ENCODE measurements around the gene TOE1.
A peak's percentile ranks its signal among the peaks of the same experiment; 100 is the strongest.
"Not testable (repeated sequence)": the region's sequence is repeated elsewhere in the genome, so short reads cannot be mapped to it uniquely, and the experiment has no call there.

Gene TOE1

GRCh38 chr1:45339789-45340558 lies at the start of gene TOE1, which contains the start of gene MUTYH:
Gene TOE1, plus strand, starts transcription at chr1:45340170. Its CDS starts 83 bp downstream, at chr1:45340253.
Gene MUTYH, minus strand, starts transcription at chr1:45340440. Its CDS starts 5,935 bp downstream, at chr1:45334505.
- DNase-seq (ENCODE audit: low read depth), result peak; percentile 79

DNA sequence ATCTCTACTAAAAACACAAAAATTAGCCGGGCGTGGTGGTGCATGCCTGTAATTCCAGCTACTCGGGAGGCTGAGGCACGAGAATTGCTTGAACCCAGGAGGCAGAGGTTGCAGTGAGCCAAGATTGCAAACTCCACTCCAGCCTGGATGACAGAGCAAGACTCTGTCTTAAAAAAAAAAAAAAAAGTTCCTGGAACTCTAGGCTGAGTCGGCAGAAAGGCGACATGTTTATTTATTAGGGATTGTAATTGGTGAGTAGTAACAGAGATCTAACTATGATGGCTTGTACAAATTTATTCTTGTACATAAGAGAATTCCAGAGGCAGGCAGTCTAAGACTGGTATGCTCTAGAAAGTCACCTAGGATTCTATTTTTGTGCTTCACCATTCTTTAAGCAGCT lies 49.0 kb upstream of the TOE1 start:
- DNase-seq (ENCODE audit: low read depth), result not testable (repeated sequence)

- DNase-seq (ENCODE audit: low read depth), result no peak
These were observed 48.3 kb upstream of the TOE1 start for GRCh38 chr1:45291716-45292115.

DNA sequence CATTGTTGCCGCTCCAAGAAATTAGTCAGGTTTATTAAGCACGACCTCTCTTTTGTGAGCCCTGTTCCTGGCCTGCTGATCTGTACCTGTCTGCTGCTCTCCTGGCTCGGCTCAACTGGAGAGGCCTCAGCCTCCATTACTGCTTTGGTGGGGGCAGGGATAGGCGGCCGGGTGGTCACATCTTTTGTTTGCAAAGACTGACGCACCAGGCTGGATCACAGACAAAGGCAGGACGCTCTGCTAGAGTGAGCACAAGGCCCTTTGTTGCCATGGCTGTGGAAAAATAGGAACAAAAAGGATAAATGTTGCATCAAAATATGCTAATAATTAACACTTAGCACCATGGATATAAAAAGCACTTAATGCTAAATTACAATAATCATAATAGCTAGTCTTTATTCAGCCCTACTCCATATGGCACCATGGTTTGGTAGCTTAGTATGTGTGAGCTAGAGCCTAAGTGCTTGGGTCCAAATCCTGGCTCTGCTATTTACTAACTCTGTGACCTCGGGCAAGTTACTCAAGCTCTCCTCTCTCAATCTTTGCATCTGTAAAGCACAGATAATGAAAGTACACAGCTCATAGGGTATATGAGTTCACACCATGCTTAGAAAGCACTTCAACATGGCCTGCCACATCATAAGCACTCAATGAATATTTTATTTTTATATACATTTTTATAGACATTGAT lies 42.2 kb upstream of the TOE1 start:
- DNase-seq (ENCODE audit: low read depth), result no peak

DNA sequence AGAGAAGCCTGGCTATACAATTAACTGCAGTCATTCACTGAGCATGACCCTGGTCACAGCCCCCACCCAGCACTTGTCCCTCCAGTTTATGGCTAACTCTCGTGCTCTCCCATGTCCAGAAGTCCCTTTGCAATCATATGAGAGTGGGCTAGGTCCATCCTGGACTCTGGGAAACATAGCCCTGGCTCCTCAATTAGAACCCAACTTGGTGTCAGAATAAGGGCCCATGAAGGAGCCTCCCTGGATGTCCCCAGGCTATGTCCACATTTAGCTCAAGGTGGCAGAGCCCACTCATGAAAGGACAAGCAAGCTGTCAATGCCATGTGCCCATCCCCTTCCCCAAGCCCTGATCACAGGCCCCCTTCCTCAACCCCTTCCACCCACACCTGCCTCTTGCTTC lies 40.7 kb upstream of the TOE1 start:
- DNase-seq (ENCODE audit: low read depth), result no peak

DNA sequence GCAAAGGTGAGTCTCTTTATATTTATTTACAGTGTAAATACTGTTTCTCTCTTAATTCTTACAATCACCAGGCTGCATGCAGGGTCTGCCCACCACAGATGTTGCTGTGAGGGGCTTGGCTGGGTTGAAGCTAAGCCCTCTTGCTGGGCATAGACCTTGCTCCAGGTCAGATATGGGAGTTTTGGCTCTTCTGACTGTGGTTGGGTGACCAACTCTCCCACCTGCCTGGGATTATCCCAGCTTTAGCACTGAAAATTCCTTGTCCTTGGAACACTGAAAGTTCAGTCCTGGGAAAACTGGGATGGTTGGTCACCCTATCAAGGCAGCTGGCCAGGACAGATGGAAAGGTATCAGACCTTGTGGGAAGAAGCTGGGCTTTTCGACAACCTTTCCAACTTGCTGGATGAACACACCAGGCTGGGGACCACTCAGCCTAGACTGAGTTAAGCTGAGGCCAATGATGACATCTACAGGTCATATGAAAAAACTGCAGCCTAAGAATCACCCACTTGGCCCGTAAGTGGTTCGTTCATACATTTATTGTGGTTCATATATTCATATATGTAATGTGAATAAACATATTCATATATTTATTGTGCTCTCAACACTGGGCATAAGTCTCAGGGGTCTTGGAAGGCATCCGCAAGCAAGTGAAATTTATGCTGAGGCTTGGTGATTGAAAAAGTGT lies 39.8 kb upstream of the TOE1 start:
- no peak for DNase-seq (ENCODE audit: low read depth)

- DNase-seq (ENCODE audit: low read depth), result no peak
These were observed 39.3 kb upstream of the TOE1 start for GRCh38 chr1:45300669-45300997.

GRCh38 chr1:45302505-45303150 lies 37.3 kb upstream of the TOE1 start:
- DNase-seq (ENCODE audit: low read depth), result no peak

DNA sequence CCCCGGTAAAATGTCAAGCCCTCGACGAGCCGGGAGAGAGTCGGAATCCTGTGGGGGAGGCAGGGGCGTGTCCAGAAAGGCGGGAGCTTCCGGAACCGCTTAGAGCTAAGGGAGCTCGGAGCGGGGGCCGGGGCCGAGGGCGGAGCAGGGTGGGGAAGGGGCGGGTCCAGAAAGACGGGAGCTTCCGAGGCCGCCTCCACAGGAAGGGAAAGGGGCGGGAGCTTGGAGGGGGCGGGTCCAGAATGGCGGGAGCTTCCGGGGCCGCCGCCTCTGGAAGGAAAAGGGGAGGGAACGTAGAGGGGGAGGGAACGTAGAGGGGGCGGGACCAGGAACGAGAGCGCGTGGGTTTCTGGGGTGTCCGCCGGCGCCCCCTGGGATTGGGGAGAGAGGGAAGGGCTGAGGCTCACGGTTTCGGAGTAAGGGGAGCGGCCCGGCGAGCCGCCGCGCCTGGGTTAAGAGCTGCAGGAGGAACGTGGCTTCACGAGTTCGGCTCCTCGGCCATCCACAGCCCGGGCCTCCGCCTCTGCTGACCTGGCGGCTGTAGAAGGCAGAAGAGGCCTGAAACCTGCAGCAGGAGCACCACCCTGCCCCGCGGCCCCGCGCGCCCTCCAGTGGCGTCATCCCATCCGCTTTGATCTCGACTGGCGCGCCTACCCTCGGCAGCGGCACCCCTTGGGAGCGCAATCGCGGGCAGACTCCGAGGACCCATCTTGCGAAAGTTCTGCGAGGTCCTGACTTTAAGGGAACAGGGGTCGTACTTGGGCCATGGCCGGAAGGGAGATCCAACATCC lies 36.3 kb upstream of the TOE1 start:
- DNase-seq (ENCODE audit: low read depth), result peak; percentile 97

GRCh38 chr1:45304311-45305081 lies 35.5 kb upstream of the TOE1 start:
- DNase-seq (ENCODE audit: low read depth), result no peak

DNA sequence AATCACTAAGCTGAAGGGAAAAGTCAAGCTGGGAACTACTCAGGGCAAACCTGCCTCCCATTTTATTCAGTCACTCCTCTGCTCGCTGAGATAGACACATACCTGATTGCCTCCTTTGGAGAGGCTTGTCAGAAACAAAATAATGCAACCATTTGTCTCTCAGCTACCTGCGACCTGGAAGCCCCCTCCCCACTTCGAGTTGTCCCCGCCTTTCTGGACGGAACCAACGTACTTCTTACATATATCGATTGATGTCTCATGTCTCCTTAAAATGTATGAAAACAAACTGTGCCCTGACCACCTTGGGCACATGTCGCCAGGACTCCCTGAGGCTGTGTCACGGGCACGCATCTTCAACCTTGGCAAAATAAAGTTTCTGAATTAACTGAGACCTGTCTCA lies 34.7 kb upstream of the TOE1 start:
- DNase-seq (ENCODE audit: low read depth), result no peak

DNA sequence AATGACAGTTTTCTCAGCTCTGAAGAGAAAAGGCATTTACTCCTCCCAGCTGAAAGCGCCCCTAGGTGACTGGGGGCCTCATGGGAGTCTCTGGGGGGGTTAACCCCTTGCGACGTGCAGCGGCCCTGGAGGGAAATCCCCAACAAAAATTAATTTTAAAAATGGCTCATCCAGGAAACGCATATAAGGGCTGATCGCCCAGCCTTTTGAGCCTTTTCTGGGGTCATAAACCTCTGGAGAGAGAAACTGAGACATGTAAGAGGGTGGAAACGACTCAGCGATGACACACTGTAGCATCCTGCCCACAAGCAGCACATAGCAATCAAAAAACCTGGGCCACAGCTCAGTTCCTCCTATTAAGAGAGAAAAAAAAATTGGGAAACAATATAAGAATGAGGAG lies 33.7 kb upstream of the TOE1 start:
- DNase-seq (ENCODE audit: low read depth), result no peak

GRCh38 chr1:45306905-45307304 lies 33.1 kb upstream of the TOE1 start:
- DNase-seq (ENCODE audit: low read depth), result no peak

DNA sequence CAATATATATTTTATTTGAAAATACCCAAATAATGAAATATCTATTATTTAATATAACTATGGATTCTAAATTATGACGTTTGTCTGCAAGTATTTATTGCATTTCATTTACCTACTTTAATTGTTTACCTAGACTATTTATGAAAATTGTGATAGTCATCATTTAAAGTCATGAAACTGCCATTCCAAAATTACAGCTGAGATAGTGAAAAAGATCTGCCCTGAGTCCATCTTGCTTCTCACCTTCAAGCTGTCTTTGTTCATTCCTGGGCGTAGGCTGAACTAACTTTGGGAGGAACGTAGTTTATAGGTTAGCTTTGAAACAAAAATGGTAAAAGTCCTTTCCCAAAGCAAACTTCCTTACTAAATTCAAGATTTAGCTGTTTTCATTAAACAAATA lies 25.7 kb upstream of the TOE1 start:
- DNase-seq (ENCODE audit: low read depth), result no peak

- no peak for DNase-seq (ENCODE audit: low read depth)
These were observed 22.8 kb upstream of the TOE1 start for GRCh38 chr1:45317166-45317565.

DNA sequence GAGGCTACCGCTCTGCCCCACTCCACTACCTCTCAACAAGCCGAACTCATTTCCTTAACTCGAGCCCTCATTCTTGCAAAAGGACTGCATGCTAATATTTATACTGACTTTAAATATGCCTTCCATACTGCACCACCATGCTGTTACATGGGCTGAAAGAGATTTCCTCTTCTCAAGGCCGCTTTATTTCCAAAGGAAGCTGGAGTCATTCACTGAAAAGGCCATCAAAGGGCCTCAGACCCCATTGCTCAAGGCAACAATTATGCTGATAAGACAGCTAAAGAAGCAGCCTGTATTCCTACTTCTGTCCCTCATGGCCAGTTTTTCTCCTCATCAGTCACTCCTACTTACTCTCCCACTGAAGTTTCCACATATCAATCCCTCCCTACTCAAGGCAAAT lies 20.2 kb upstream of the TOE1 start:
- DNase-seq (ENCODE audit: low read depth), result no peak

DNA sequence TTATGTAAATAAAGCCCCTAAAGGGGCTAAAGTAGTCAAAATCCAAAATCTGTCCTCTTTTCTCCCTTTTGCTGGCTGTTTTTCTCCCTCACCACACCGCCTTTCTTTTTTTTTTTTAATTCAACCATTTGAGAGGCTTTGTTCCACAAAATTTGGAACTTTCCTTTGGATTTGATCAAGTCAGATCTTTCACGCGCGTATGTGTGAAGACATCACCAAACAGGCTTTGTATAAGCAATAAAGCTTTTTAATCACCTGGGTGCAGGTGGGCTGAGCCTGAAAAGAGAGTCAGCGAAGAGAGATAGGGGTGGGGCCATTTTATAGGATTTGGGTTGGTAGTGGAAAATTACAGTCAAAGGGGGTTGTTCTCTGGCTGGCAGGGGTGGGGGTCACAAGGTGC lies 18.5 kb upstream of the TOE1 start:
- DNase-seq (ENCODE audit: low read depth), result no peak

GRCh38 chr1:45322486-45323040 lies 17.4 kb upstream of the TOE1 start:
- no peak for DNase-seq (ENCODE audit: low read depth)

DNA sequence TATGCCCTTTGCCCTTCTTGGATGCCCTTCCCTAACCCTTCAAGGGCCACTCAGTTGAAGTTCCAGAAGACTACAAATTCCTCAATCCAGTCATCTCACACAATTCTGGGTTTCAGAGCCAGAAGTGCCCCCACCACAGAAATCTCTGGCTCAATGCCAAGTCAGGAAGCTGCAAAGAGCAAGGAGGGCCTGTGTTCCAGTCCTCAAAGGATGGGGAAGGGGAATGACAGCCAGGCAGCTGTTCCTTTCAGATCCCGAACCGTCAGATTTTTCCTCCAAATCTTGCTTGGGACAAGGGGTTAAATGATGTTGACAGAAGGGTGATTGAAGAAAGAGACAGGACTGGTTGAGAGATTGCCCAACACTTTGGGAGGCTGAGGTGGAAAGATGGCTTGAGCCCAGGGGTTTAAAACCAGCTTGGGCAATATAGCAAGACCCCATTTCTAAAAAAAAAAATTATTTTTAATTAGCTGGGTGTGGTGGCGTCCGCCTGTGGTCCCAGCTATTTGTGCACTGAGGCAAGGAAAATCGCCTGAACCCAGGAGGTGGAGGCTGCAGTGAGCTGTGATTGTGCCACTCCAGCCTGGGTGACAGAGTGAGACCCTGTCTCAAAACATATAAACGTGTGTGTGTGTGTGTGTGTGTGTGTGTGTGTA lies 14.0 kb upstream of the TOE1 start:
- DNase-seq (ENCODE audit: low read depth), result no peak

Measured in stimulated activated CD8-positive, alpha-beta memory T cell treated with anti-CD3 and anti-CD28 coated beads, Interleukin-15, amount 100 ng/mL, for 1 hour (primary cell).